ENCODE data around the gene VIPR2.

- no peak for TF ChIP-seq CTCF (IDR thresholded peaks at IDR 0.05)
- TF ChIP-seq POLR2A (IDR thresholded peaks at IDR 0.05) = no peak
- no peak for TF ChIP-seq POLR2AphosphoS5 (IDR thresholded peaks at IDR 0.05)
Observed at GRCh38 chr7:158996214-158997109, 148.2 kb downstream of the VIPR2 start.
